ENCODE results near the gene MUSK. TPM values are rescaled to one million over a fixed set of nuclear protein-coding genes. Genes with fewer than 3 reads are reported as not detected.

MUSK gene
- total RNA-seq, 1 donor from 2014 or later, result not detected

DNA sequence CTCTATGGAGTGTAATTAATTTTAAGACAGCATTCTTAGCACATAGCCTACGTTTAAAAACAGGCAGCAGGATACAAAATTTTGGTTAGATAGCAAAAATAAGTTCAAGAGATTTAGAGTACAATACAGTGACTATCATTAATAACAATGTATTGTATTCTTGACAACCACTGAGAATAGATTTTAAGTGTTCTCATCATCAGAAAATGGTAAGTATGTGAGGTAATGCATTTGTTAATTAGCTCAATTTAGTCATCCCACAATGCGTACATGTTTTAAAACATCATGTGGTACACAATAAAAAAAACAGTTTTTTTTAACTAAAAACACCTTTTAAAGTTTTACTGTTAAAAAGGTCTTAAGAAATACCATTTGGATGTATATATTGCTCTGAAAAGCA is 94.2 kb downstream of the MUSK start:
- Mint-ChIP-seq H3K27me3 (peaks cover 3% of the 10 kb centered on the region), H3K36me3 (peaks cover 3% of the 10 kb centered on the region), H3K4me1 (ENCODE audit: unreplicated experiment) (peaks cover 6% of the 10 kb centered on the region), H3K4me3 (no peak overlapping the region), H3K27ac (no peak overlapping the region), H3K9me3 (no peaks in the 10 kb centered on the region)
- no peak for DNase-seq (ENCODE audit: extremely low spot score, unreplicated experiment)
- TF ChIP-seq, protein P1, sequence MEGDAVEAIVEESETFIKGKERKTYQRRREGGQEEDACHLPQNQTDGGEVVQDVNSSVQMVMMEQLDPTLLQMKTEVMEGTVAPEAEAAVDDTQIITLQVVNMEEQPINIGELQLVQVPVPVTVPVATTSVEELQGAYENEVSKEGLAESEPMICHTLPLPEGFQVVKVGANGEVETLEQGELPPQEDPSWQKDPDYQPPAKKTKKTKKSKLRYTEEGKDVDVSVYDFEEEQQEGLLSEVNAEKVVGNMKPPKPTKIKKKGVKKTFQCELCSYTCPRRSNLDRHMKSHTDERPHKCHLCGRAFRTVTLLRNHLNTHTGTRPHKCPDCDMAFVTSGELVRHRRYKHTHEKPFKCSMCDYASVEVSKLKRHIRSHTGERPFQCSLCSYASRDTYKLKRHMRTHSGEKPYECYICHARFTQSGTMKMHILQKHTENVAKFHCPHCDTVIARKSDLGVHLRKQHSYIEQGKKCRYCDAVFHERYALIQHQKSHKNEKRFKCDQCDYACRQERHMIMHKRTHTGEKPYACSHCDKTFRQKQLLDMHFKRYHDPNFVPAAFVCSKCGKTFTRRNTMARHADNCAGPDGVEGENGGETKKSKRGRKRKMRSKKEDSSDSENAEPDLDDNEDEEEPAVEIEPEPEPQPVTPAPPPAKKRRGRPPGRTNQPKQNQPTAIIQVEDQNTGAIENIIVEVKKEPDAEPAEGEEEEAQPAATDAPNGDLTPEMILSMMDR (conservative IDR thresholded peaks at IDR 0.05), result no peak

DNA sequence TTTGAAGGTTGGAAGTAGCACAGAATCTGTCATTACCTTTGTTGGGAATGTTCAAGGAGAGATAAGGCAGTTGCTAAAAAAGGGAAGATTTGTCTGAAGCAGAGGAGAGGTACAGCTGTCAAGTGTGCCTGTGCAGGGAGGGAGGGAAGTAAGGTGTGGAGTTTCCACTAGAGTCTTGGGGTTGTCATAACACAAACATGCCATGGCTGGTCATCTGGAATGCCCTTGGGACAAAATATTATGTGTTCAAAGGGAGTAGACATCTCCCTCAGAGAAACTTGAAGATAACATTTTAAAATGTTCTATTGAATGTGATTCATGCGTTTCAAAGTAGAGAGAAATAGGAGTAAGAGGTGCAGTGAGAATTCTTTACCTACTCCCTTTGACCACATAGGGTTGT is 95.0 kb downstream of the MUSK start:
- TF ChIP-seq, protein P1 (conservative IDR thresholded peaks at IDR 0.05), result no peak
- peaks cover 6% of the 10 kb centered on the region for H3K4me1 Mint-ChIP-seq (ENCODE audit: unreplicated experiment)
- no peak overlapping the region for H3K27ac Mint-ChIP-seq
- H3K4me3 Mint-ChIP-seq, result no peak overlapping the region
- H3K27me3 Mint-ChIP-seq, result peaks cover 3% of the 10 kb centered on the region
- no peaks in the 10 kb centered on the region for H3K9me3 Mint-ChIP-seq
- peaks cover 3% of the 10 kb centered on the region for H3K36me3 Mint-ChIP-seq
- DNase-seq (ENCODE audit: extremely low spot score, unreplicated experiment), result no peak

DNA sequence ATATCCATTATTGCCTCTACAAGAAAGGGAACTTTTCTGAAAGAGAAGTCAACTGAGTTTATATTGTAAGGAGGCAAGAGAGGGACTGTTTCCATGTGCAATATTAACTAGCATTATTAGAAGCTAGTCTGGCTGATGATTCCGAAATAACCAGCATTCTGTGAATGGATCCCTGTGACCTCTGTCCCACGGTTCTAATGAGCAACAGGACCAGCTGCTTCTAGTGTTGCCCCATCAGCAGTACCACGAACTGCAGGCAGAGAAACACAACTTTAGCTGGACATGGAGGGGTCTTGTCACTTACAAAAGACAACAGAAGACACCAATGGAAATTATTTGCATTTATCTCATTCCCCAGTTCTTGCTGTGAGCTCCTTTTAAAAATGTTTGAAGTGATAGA is 95.4 kb downstream of the MUSK start:
- Mint-ChIP-seq H3K9me3 (no peaks in the 10 kb centered on the region), H3K36me3 (peaks cover 3% of the 10 kb centered on the region), H3K27ac (no peak overlapping the region), H3K4me1 (ENCODE audit: unreplicated experiment) (peaks cover 6% of the 10 kb centered on the region), H3K4me3 (no peak overlapping the region), H3K27me3 (peaks cover 3% of the 10 kb centered on the region)
- TF ChIP-seq, protein P1 (conservative IDR thresholded peaks at IDR 0.05), result no peak
- no peak for DNase-seq (ENCODE audit: extremely low spot score, unreplicated experiment)

DNA sequence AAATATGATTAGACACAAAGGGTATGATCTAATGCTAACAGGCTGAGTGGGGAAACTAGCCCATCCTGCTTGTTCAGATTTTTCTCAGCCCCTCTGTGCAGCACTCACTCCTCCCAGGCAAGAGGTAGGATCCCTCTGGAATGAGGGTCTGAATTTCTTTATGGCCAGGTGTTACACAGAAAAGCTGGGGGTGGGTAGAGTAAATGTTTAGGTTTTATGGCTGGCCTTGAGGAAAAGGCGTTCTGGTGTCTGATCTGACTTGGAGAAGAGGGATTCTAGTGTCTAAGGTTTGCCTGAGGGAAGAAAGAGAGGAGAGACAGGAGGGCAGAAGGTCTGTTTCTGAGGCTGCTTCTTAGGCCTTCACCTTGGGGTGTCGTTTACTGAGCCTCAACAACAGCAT is 97.3 kb downstream of the MUSK start:
- no peak for DNase-seq (ENCODE audit: extremely low spot score, unreplicated experiment)
- no peaks in the 10 kb centered on the region for H3K27me3 Mint-ChIP-seq
- H3K9me3 Mint-ChIP-seq, result no peaks in the 10 kb centered on the region
- no peaks in the 10 kb centered on the region for H3K36me3 Mint-ChIP-seq
- H3K27ac Mint-ChIP-seq, result no peak overlapping the region
- H3K4me3 Mint-ChIP-seq, result no peak overlapping the region
- H3K4me1 Mint-ChIP-seq (ENCODE audit: unreplicated experiment), result peaks cover 6% of the 10 kb centered on the region
- TF ChIP-seq, protein P1 (conservative IDR thresholded peaks at IDR 0.05), result no peak

DNA sequence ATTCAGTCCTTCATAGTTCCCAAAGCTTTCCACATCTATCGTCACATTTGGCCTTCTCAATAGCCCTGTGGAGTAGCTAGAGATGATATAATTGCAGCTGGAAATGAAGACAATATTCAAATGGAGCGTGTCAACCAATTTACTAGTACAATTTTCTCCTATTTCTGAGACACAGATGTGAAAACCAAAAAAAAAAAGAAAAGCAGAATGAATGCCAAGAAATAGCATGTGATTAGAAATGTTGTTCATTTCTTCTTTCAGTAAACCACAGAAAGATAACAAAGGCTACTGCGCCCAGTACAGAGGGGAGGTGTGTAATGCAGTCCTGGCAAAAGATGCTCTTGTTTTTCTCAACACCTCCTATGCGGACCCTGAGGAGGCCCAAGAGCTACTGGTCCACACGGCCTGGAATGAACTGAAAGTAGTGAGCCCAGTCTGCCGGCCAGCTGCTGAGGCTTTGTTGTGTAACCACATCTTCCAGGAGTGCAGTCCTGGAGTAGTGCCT is 99.0 kb downstream of the MUSK start:
- H3K27me3 Mint-ChIP-seq, result no peaks in the 10 kb centered on the region
- H3K27ac Mint-ChIP-seq, result no peak overlapping the region
- H3K9me3 Mint-ChIP-seq, result no peaks in the 10 kb centered on the region
- peaks cover 6% of the 10 kb centered on the region for H3K4me1 Mint-ChIP-seq (ENCODE audit: unreplicated experiment)
- no peaks in the 10 kb centered on the region for H3K36me3 Mint-ChIP-seq
- H3K4me3 Mint-ChIP-seq, result no peak overlapping the region
- DNase-seq (ENCODE audit: extremely low spot score, unreplicated experiment), result no peak
- TF ChIP-seq, protein P1 (conservative IDR thresholded peaks at IDR 0.05), result no peak

DNA sequence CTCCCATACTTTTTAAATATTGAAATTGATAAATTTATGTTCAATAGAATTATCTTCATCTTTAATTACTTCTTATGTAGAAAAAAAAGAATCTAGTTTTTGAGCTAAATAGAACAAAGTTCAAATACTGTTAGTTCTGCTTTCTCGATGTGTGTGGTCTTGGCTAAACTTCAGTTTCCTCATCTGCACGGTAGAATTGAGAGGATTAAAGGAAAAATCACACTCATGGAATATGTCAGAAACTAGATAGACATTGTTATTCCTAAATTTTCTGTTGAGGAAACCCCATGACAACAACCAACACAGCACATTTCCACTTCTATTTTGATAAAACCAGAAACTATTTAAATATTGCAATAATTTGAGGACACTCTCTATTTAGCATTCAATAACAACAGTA is 100.3 kb downstream of the MUSK start:
- no peaks in the 10 kb centered on the region for H3K9me3 Mint-ChIP-seq

More for the DNA sequence above, 100.3 kb downstream of the MUSK start:
- TF ChIP-seq, protein P1 (conservative IDR thresholded peaks at IDR 0.05), result no peak
- Mint-ChIP-seq H3K4me3 (no peak overlapping the region), H3K27me3 (no peaks in the 10 kb centered on the region), H3K36me3 (no peaks in the 10 kb centered on the region), H3K27ac (no peak overlapping the region), H3K4me1 (ENCODE audit: unreplicated experiment) (no peaks in the 10 kb centered on the region)
- DNase-seq (ENCODE audit: extremely low spot score, unreplicated experiment), result no peak

Data from type B pancreatic cell (in vitro differentiated cells).